Spleen (tissue), 7 donors: ENCODE results near the gene SYNJ1.

Experiments used
- POLR2A ChIP-seq, 3 donors: fragments of 450-650 bp; IDR thresholded peaks; one replicate each; pipeline ENCODE4 v1.5.1; 2017; ENCODE audit warnings: antibody characterized with exemption in 3 of 3, mild to moderate bottlenecking in 1 of 3
- POLR2AphosphoS5 ChIP-seq, 3 donors: sonication (generic); formaldehyde crosslinking; IDR thresholded peaks; one replicate each; pipeline ENCODE4 v1.5.1; 2017; ENCODE audit warnings: antibody characterized with exemption in 3 of 3
- TF ChIP-seq, protein P1 (sequence below), 11 experiments: fragments of 200-600 bp in 7 of 11; fragments of 450-650 bp in 4 of 11; sonication (generic) in 4 of 11; IDR thresholded peaks in 8 of 11; conservative IDR thresholded peaks in 3 of 11; 1 replicate in 7 of 11; 2 replicates in 4 of 11; pipeline versions ENCODE4 v1.4.0 to v1.8.0; 2016 to 2021; ENCODE audit warnings: antibody characterized with exemption in 11 of 11, inconsistent platforms in 4 of 11, mild to moderate bottlenecking in 1 of 11
- donor health status: DM: no; HTN: no; CAD: no; lungs with moderate emphysema.
- donor health status: DM: no; HTN: no; CAD: no.
- donor health status: DM: no; HTN: no; CAD: no.

DNA sequence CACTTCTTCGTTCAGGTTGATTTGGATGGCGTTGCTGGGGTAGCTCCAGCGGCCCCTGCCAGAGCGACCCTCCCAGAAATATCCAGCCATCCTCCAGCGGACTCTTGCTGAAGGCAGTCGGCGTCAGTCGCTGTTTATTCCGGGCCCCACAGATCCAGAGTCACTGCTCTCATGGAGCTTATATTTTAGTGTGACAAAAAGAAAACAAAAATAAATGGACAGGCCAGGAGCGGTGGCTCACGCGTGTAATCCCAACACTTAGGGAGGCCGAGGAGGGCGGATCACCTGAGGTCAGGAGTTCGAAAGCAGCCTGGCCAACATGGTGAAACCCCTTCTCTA is 114.8 kb downstream of the SYNJ1 start:
- TF ChIP-seq, protein P1, sequence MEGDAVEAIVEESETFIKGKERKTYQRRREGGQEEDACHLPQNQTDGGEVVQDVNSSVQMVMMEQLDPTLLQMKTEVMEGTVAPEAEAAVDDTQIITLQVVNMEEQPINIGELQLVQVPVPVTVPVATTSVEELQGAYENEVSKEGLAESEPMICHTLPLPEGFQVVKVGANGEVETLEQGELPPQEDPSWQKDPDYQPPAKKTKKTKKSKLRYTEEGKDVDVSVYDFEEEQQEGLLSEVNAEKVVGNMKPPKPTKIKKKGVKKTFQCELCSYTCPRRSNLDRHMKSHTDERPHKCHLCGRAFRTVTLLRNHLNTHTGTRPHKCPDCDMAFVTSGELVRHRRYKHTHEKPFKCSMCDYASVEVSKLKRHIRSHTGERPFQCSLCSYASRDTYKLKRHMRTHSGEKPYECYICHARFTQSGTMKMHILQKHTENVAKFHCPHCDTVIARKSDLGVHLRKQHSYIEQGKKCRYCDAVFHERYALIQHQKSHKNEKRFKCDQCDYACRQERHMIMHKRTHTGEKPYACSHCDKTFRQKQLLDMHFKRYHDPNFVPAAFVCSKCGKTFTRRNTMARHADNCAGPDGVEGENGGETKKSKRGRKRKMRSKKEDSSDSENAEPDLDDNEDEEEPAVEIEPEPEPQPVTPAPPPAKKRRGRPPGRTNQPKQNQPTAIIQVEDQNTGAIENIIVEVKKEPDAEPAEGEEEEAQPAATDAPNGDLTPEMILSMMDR (IDR thresholded peaks at IDR 0.05 in 8 of 11, conservative IDR thresholded peaks at IDR 0.05 in 3 of 11) = no peak
- TF ChIP-seq POLR2A (IDR thresholded peaks at IDR 0.05) (no peak), POLR2AphosphoS5 (IDR thresholded peaks at IDR 0.05) (no peak)
